Frontal cortex (tissue), 4 donors: ENCODE data around the gene DPM2. TPM values are rescaled to one million over a fixed set of nuclear protein-coding genes. Genes with fewer than 3 reads are reported as not detected.
A peak's percentile ranks its signal among the peaks of the same experiment; 100 is the strongest.

Experiments
- DNase-seq, 2 donors: peaks; one replicate each; pipeline ENCODE4 v3.0.0; 2012; ENCODE audit warnings: low spot score in 2 of 2
- FAIRE-seq: peaks from 2 replicates; lab custom pipeline; 2012; peaks lifted over from hg19 to GRCh38; lab: Jason Lieb, UNC
- total RNA-seq: library from RNA; depleted of rRNA; stranded (reverse); fragments of >200 nt; gene quantifications from one replicate; pipeline ENCODE4 v1.2.3, GENCODE V29; 2014
- donor health status: control.
- donor health status: control.
- donor health status: control.

Gene DPM2
- total RNA-seq, 1 donor from 2014 or later = 11.4 TPM

- no peak for FAIRE-seq
- no peak for DNase-seq
Measured at GRCh38 chr9:127941961-127942215, 4.2 kb upstream of the DPM2 start.

- DNase-seq (no peak), FAIRE-seq (no peak)
Measured at GRCh38 chr9:127941062-127941960, 3.7 kb upstream of the DPM2 start.

GRCh38 chr9:127940593-127940992 lies 2.9 kb upstream of the DPM2 start:
- no peak for FAIRE-seq
- no peak for DNase-seq

GRCh38 chr9:127938298-127938690 lies 640 bp upstream of the DPM2 start:
- FAIRE-seq (no peak), DNase-seq (no peak)

GRCh38 chr9:127937056-127937387 lies 632 bp downstream of the DPM2 start:
- DNase-seq (no peak), FAIRE-seq (no peak)

GRCh38 chr9:127936347-127936852 lies 1.3 kb downstream of the DPM2 start:
- DNase-seq (no peak), FAIRE-seq (no peak)

GRCh38 chr9:127935765-127936221 lies 1.9 kb downstream of the DPM2 start:
- no peak for DNase-seq
- no peak for FAIRE-seq

GRCh38 chr9:127934986-127935385 lies 2.7 kb downstream of the DPM2 start:
- DNase-seq (no peak), FAIRE-seq (no peak)

GRCh38 chr9:127934248-127934647 lies 3.4 kb downstream of the DPM2 start:
- FAIRE-seq (no peak), DNase-seq (no peak)

- FAIRE-seq (no peak), DNase-seq (no peak)
Measured at GRCh38 chr9:127931092-127931881, 6.4 kb downstream of the DPM2 start.

- no peak for FAIRE-seq
- peak; percentile 93 to 97 for DNase-seq
Measured at GRCh38 chr9:127930231-127931091, 7.2 kb downstream of the DPM2 start, which contains the start of gene PIP5KL1. TSS of gene PIP5KL1 (minus strand) at chr9:127930777. CDS start at chr9:127930752, 25 bp downstream.

GRCh38 chr9:127929625-127929979 lies 8.1 kb downstream of the DPM2 start:
- FAIRE-seq = no peak
- no peak for DNase-seq

- FAIRE-seq (no peak), DNase-seq (no peak)
Measured at GRCh38 chr9:127928676-127929624, 8.7 kb downstream of the DPM2 start.

GRCh38 chr9:127927988-127928675 lies 9.5 kb downstream of the DPM2 start:
- DNase-seq = no peak
- no peak for FAIRE-seq

GRCh38 chr9:127927201-127927987 lies 10.3 kb downstream of the DPM2 start:
- FAIRE-seq (no peak), DNase-seq (no peak)

GRCh38 chr9:127926906-127927200 lies 10.8 kb downstream of the DPM2 start:
- DNase-seq (no peak), FAIRE-seq (no peak)

- no peak for FAIRE-seq
- no peak for DNase-seq
Measured at GRCh38 chr9:127925959-127926905, 11.4 kb downstream of the DPM2 start.
